Stimulated activated naive B cell treated with anti-CD40 and anti-IgM and Interleukin-4, amounts not matched to agents 10 μg/mL and 1 μg/mL and 100 μg/mL, for 72 hours (primary cell): ENCODE measurements around the gene TWNK.
"Not testable (repeated sequence)": the region's sequence is repeated elsewhere in the genome, so short reads cannot be mapped to it uniquely, and the experiment has no call there.

Source experiments
- ATAC-seq, 2 donors: fragments of 150-1000 bp; cut with Tn5 transposase; replicated peaks; 2 replicates each; pipeline ENCODE4 v1.10.0; 2021; ENCODE audit warnings: moderate library complexity in 1 of 2
- DNase-seq: peaks from one replicate; pipeline ENCODE4 v3.0.0; 2021
- H3K27ac Mint-ChIP-seq: one replicate; pipeline ENCODE4 v1.8.0; 2022; ENCODE audit warnings: mild to moderate bottlenecking, mixed read lengths
- H3K27me3 Mint-ChIP-seq, 2 donors: one replicate each; pipeline ENCODE4 v1.8.0; 2022; ENCODE audit warnings: mixed read lengths in 2 of 2
- H3K36me3 Mint-ChIP-seq, 2 donors: one replicate each; pipeline ENCODE4 v1.8.0; 2022; ENCODE audit warnings: mixed read lengths in 2 of 2, mild to moderate bottlenecking in 1 of 2
- H3K4me1 Mint-ChIP-seq, 2 donors: one replicate each; pipeline ENCODE4 v1.8.0; 2022; ENCODE audit warnings: mixed read lengths in 2 of 2, mild to moderate bottlenecking in 1 of 2
- H3K4me3 Mint-ChIP-seq, 2 donors: one replicate each; pipeline ENCODE4 v1.8.0; 2022; ENCODE audit warnings: mild to moderate bottlenecking in 2 of 2, mixed read lengths in 2 of 2, moderate library complexity in 1 of 2
- H3K9me3 Mint-ChIP-seq, 2 donors: one replicate each; pipeline ENCODE4 v1.8.0; 2022; ENCODE audit warnings: mixed read lengths in 2 of 2, mild to moderate bottlenecking in 1 of 2

TWNK gene

DNA sequence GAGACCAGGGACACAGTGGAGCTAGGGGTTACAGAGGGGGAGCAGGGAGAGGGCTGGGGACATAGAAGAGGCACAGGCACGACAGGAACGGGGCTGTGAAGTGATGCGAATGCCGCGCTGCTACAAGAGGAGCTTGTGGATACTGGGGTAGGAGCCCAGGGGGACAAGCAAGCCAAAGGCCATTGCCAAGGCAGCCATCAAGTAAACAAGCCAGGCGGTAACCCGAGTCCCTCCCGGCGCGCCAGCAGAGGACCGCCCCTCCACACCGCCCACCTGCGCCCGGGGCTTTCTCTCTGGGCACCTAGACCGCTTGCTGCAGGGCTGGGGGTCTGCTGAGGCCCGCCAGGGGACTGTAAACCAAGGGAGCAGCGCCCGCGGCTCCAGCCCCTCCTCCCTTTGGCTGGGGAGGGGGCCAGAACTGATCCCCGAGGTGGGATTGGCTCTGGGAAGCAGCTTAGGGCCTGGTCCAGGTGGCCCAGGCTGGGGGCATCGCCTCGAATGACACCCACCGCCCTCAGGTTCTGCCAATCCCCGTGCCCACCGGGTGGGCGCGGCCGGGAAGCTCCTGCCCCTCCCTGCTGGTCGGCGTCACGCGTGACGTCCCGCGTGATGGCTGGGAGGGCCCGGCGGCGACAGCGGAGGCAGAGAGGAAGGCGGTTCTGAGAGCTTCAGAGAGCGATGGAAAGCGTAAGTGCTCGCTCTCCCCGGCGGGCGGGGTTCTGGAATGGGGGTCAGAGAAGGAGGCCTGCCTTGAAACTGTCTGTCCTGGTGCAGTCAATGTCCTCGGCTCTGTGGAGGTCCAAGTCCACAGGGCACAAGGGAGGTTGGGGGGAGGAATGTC lies 44.7 kb downstream of the TWNK start:
- Mint-ChIP-seq H3K4me3 (peak overlapping the region; percentile 76 to 90), H3K36me3 (peaks cover 0 to 7% of the 10 kb centered on the region in 2 donors), H3K9me3 (no peaks in the 10 kb centered on the region), H3K27me3 (peaks cover 26 to 27% of the 10 kb centered on the region in 2 donors), H3K27ac (peak overlapping the region; percentile 90), H3K4me1 (peaks cover 27 to 30% of the 10 kb centered on the region in 2 donors)
- DNase-seq (peak; percentile 27), ATAC-seq (peak; percentile 53 to 55)

DNA sequence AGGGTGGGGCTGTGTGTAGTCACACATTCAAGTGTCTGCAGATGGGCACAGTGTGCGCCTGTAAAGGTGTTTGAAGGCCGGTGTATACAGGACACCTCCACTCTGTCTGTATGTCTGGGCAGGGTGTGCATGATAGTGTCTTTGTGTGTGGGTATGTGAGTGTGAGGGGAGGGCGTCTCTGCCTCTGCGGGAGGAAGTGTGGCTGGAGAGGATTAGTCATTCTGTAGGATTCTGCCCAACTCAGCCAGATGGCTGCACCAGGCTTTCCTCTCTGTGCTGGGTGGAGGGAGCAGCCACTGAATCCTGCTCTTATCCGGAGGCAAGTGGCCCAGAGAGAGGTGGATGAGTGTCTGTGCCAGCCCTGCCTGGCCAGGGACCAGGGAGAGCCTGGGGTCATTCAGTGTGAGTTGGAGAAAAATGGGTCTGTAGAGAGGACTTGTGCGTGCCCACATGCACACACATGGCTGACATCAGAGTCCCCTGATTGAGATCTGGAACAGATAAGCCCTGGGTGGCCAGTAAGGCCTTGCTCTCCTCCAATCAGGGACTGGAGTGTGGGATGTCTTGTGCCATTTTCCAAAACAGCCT lies 45.4 kb downstream of the TWNK start:
- peak overlapping the region; percentile 76 to 90 for H3K4me3 Mint-ChIP-seq
- H3K27ac Mint-ChIP-seq: peak overlapping the region; percentile 80
- H3K9me3 Mint-ChIP-seq: no peaks in the 10 kb centered on the region
- peaks cover 19 to 20% of the 10 kb centered on the region in 2 donors for H3K27me3 Mint-ChIP-seq
- DNase-seq (no peak), ATAC-seq (peak; percentile 48 to 54)
- H3K36me3 Mint-ChIP-seq: peaks cover 3 to 11% of the 10 kb centered on the region in 2 donors
- peaks cover 27 to 30% of the 10 kb centered on the region in 2 donors for H3K4me1 Mint-ChIP-seq

DNA sequence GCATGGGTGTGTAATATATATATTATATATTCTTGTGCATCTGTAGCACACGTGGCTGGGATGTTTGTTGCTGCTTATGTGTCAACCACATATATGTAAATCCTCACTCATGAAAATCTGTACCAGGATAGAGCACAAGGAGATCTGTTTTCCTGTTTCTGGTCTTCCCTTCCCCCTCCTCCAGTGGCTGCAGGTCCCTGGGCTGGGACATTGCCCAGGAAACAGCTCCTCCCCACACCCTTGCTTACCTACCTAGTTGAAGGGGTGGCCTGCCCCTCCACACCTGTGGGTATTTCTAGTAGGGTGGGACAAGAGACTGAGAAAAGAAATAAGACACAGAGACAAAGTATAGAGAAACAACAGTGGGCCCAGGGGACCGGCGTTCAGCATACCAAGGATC lies 45.9 kb downstream of the TWNK start:
- peaks cover 27 to 30% of the 10 kb centered on the region in 2 donors for H3K4me1 Mint-ChIP-seq
- DNase-seq (no peak), ATAC-seq (no peak)
- H3K27ac Mint-ChIP-seq: no peak overlapping the region
- H3K36me3 Mint-ChIP-seq: peaks cover 3 to 17% of the 10 kb centered on the region in 2 donors
- H3K4me3 Mint-ChIP-seq: no peak overlapping the region
- peaks cover 15% of the 10 kb centered on the region in 2 donors for H3K27me3 Mint-ChIP-seq
- H3K9me3 Mint-ChIP-seq: no peaks in the 10 kb centered on the region

DNA sequence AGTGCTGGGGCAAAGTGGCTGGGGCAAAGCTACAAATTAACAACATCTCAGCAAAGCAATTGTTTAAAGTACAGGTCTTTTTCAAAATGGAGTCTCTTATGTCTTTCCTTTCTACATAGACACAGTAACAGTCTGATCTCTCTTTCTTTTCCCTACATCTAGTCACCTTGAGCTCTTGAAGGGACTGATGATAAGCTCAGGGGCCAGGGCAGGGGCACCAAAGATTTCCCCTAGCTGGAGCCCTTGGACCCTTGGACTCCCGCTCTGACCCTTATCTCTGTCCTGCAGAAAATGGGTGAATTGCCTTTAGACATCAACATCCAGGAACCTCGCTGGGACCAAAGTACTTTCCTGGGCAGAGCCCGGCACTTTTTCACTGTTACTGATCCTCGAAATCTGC lies 47.1 kb downstream of the TWNK start:
- not testable (repeated sequence) for H3K4me3 Mint-ChIP-seq

GRCh38 chr10:101035314-101035713 lies 48.0 kb downstream of the TWNK start:
- Mint-ChIP-seq H3K36me3 (peaks cover 3 to 17% of the 10 kb centered on the region in 2 donors), H3K27me3 (no peaks in the 10 kb centered on the region), H3K4me3 (no peak overlapping the region), H3K4me1 (peaks cover 19 to 27% of the 10 kb centered on the region in 2 donors), H3K9me3 (no peaks in the 10 kb centered on the region), H3K27ac (no peak overlapping the region)
- DNase-seq (no peak), ATAC-seq (no peak)

More for the DNA sequence above, 47.1 kb downstream of the TWNK start:
- ATAC-seq, H3K27me3 Mint-ChIP-seq, H3K9me3 Mint-ChIP-seq, DNase-seq, H3K27ac Mint-ChIP-seq: not testable (repeated sequence)
- Mint-ChIP-seq H3K4me1 (peaks cover 21 to 30% of the 10 kb centered on the region in 2 donors), H3K36me3 (peaks cover 3 to 17% of the 10 kb centered on the region in 2 donors)

- no peak for ATAC-seq
- peaks cover 3 to 17% of the 10 kb centered on the region in 2 donors for H3K36me3 Mint-ChIP-seq
- DNase-seq: no peak
- no peaks in the 10 kb centered on the region for H3K27me3 Mint-ChIP-seq
- H3K4me1 Mint-ChIP-seq: peaks cover 17 to 22% of the 10 kb centered on the region in 2 donors
- no peaks in the 10 kb centered on the region for H3K9me3 Mint-ChIP-seq
- H3K4me3 Mint-ChIP-seq: no peak overlapping the region
- H3K27ac Mint-ChIP-seq: no peak overlapping the region
Measured at GRCh38 chr10:101035916-101036702, 48.8 kb downstream of the TWNK start.

DNA sequence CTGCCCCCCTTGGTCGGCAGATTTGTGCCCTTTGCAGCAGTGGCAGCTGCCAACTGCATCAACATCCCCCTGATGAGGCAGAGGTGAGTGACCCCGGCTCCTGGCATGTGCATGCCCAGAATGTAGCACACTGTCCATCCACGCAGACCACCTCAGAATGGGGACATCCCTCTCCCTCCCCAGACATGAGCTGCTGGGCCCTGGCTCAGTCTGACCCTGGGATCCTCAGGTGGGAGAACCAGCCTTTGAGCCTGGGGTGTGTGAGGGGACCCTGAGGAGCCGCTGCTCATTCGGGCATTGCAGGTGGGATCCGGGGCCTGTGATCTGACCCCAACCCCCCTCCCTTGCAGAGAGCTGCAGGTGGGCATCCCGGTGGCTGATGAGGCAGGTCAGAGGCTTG lies 49.4 kb downstream of the TWNK start:
- Mint-ChIP-seq H3K9me3 (no peaks in the 10 kb centered on the region), H3K27me3 (no peaks in the 10 kb centered on the region), H3K4me1 (peaks cover 12 to 22% of the 10 kb centered on the region in 2 donors), H3K36me3 (peaks cover 3 to 17% of the 10 kb centered on the region in 2 donors), H3K4me3 (no peak overlapping the region), H3K27ac (no peak overlapping the region)
- DNase-seq: no peak
- no peak for ATAC-seq

DNA sequence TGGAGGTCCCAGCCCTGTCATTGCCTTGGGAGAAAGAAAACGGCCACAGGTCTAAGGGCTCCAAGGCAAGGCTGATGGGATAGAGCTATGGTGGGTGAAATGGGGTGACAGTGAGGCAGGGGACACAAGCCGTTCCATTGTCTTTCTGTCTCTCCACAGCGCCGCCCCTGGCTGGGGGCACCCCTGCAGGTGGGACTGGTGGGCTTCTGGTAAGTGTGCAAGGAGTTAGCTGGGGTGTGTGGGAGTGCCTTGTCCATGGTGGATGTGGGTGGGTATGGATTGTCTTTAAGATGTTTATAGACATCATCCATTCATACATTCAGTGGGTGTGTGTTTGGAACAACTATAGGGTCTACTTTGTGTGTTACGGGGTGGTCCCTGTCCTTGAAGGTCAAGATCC lies 51.1 kb downstream of the TWNK start:
- Mint-ChIP-seq H3K27ac (no peak overlapping the region), H3K9me3 (no peaks in the 10 kb centered on the region), H3K36me3 (peaks cover 3 to 17% of the 10 kb centered on the region in 2 donors), H3K4me3 (no peak overlapping the region), H3K27me3 (no peaks in the 10 kb centered on the region), H3K4me1 (peaks cover 11 to 25% of the 10 kb centered on the region in 2 donors)
- ATAC-seq (no peak), DNase-seq (no peak)

- Mint-ChIP-seq H3K36me3 (peaks cover 3 to 17% of the 10 kb centered on the region in 2 donors), H3K27ac (no peak overlapping the region), H3K9me3 (no peaks in the 10 kb centered on the region), H3K4me1 (peaks cover 14 to 26% of the 10 kb centered on the region in 2 donors), H3K4me3 (no peak overlapping the region), H3K27me3 (no peaks in the 10 kb centered on the region)
- DNase-seq (no peak), ATAC-seq (no peak)
Measured at GRCh38 chr10:101040061-101040460, 52.7 kb downstream of the TWNK start.

- H3K27me3 Mint-ChIP-seq: no peaks in the 10 kb centered on the region
- H3K4me3 Mint-ChIP-seq: no peak overlapping the region
- peak overlapping the region; percentile 43 for H3K27ac Mint-ChIP-seq
- H3K4me1 Mint-ChIP-seq: peaks cover 14 to 26% of the 10 kb centered on the region in 2 donors
- H3K9me3 Mint-ChIP-seq: no peaks in the 10 kb centered on the region
- ATAC-seq: no peak
- peaks cover 3 to 17% of the 10 kb centered on the region in 2 donors for H3K36me3 Mint-ChIP-seq
- no peak for DNase-seq
Measured at GRCh38 chr10:101040851-101041250, 53.5 kb downstream of the TWNK start.

DNA sequence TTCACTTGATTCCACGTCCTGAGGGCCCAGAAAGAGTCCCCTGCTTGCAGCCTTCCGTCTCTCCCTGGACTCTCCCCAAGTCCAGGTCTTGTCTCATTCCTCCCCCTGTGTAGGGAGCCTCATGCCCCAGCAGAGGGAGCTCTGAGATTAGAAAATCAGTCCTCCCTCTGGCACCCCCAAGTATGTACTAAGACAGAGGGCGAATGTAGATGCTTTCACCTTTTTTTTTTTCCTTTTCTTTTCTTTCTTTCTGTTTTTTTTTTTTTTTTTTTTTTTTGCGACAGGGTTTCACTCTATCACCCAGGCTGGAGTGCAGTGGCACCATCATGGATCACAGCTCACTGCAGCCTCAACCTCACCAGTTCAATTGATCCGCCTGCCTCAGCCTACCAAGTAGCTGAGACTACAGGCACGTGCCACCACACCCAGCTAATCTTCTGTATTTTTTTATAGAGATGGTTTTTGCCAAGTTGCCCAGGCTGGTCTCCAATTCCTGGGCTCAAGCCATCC lies 54.0 kb downstream of the TWNK start:
- H3K36me3 Mint-ChIP-seq: peaks cover 3 to 14% of the 10 kb centered on the region in 2 donors
- no peaks in the 10 kb centered on the region for H3K9me3 Mint-ChIP-seq
- peak; percentile 62 for DNase-seq
- H3K27ac Mint-ChIP-seq: peak overlapping the region; percentile 43
- H3K27me3 Mint-ChIP-seq: peaks cover 3 to 4% of the 10 kb centered on the region in 2 donors
- no peak overlapping the region for H3K4me3 Mint-ChIP-seq
- ATAC-seq: peak; percentile 80 to 81
- H3K4me1 Mint-ChIP-seq: peaks cover 14 to 26% of the 10 kb centered on the region in 2 donors

- ATAC-seq (no peak), DNase-seq (no peak)
- peaks cover 3 to 10% of the 10 kb centered on the region in 2 donors for H3K36me3 Mint-ChIP-seq
- H3K4me3 Mint-ChIP-seq: peak overlapping the region; percentile 94 to 98
- peak overlapping the region; percentile 96 for H3K27ac Mint-ChIP-seq
- H3K9me3 Mint-ChIP-seq: no peaks in the 10 kb centered on the region
- H3K4me1 Mint-ChIP-seq: peaks cover 14 to 26% of the 10 kb centered on the region in 2 donors
- H3K27me3 Mint-ChIP-seq: peaks cover 11 to 12% of the 10 kb centered on the region in 2 donors
Measured at GRCh38 chr10:101042118-101042517, 54.8 kb downstream of the TWNK start.

GRCh38 chr10:101042667-101043362 lies 55.5 kb downstream of the TWNK start:
- no peaks in the 10 kb centered on the region for H3K9me3 Mint-ChIP-seq
- peaks cover 14 to 26% of the 10 kb centered on the region in 2 donors for H3K4me1 Mint-ChIP-seq
- H3K27ac Mint-ChIP-seq: peak overlapping the region; percentile 96
- DNase-seq (peak; percentile 88), ATAC-seq (peak; percentile 97)
- H3K36me3 Mint-ChIP-seq: peaks cover 0 to 5% of the 10 kb centered on the region in 2 donors
- peaks cover 18 to 19% of the 10 kb centered on the region in 2 donors for H3K27me3 Mint-ChIP-seq
- H3K4me3 Mint-ChIP-seq: peak overlapping the region; percentile 94 to 98
